WTC11 (cell line): ENCODE measurements around the gene TUNAR. TPM values are rescaled to one million over a fixed set of nuclear protein-coding genes. Genes with fewer than 3 reads are reported as not detected.

Experiments used
- ATAC-seq: fragments of 200-7000 bp; cut with Tn5 transposase; 2 replicates; pipeline ENCODE4 v1.10.0; 2021; ENCODE audit warnings: mild to moderate bottlenecking, moderate library complexity
- CTCF ChIA-PET: fragments of 300-600 bp; sonication (Branson Sonifier 250); formaldehyde crosslinking; loops from one replicate; lab custom pipeline; 2021; ENCODE audit warnings: antibody characterized with exemption; lab: Charles Lee
- POLR2A ChIA-PET: fragments of 350-600 bp; sonication (Branson Sonifier 250); formaldehyde crosslinking; loops from one replicate; lab custom pipeline; 2021; ENCODE audit warnings: antibody characterized with exemption; lab: Charles Lee
- DNase-seq: peaks from one replicate; pipeline ENCODE4 v3.0.0; 2021; ENCODE audit warnings: low spot score
- H3K27ac Mint-ChIP-seq: 2 replicates; pipeline ENCODE4 v1.8.0; 2021; ENCODE audit warnings: mixed read lengths
- H3K27me3 Mint-ChIP-seq: 2 replicates; pipeline ENCODE4 v1.8.0; 2021; ENCODE audit warnings: low read depth, mild to moderate bottlenecking, moderate library complexity, mixed read lengths
- H3K36me3 Mint-ChIP-seq: 2 replicates; pipeline ENCODE4 v1.8.0; 2021; ENCODE audit warnings: mixed read lengths
- H3K4me1 Mint-ChIP-seq: 2 replicates; pipeline ENCODE4 v1.8.0; 2022; ENCODE audit warnings: mixed read lengths
- H3K4me3 Mint-ChIP-seq: 2 replicates; pipeline ENCODE4 v1.8.0; 2021; ENCODE audit warnings: mild to moderate bottlenecking, moderate library complexity, mixed read lengths
- H3K9me3 Mint-ChIP-seq: 2 replicates; pipeline ENCODE4 v1.8.0; 2021; ENCODE audit warnings: mixed read lengths
- E2F1 ChIP-seq: sonication (generic); formaldehyde crosslinking; IDR thresholded peaks from 2 replicates; pipeline ENCODE4 v1.8.0; 2022; ENCODE audit warnings: mild to moderate bottlenecking, missing genetic modification reagents
- EMX1 ChIP-seq: fragments of 250-450 bp; sonication (Bioruptor Pico); IDR thresholded peaks from 2 replicates; pipeline ENCODE4 v1.8.0; 2021; ENCODE audit warnings: mild to moderate bottlenecking
- ESRRA ChIP-seq: sonication (generic); formaldehyde crosslinking; IDR thresholded peaks from 2 replicates; pipeline ENCODE4 v1.8.1; 2022; ENCODE audit warnings: mild to moderate bottlenecking, missing genetic modification reagents, borderline replicate concordance
- FOXJ3 ChIP-seq: sonication (generic); formaldehyde crosslinking; IDR thresholded peaks from 2 replicates; pipeline ENCODE4 v1.9.0; 2021; ENCODE audit warnings: missing genetic modification reagents, mild to moderate bottlenecking, borderline replicate concordance
- FOXK1 ChIP-seq: sonication (generic); formaldehyde crosslinking; IDR thresholded peaks from 2 replicates; pipeline ENCODE4 v1.8.0; 2022; ENCODE audit warnings: mild to moderate bottlenecking, moderate library complexity, missing genetic modification reagents
- GRHL2 ChIP-seq: fragments of 250-450 bp; sonication (Bioruptor Pico); IDR thresholded peaks from 2 replicates; pipeline ENCODE4 v1.8.0; 2022; ENCODE audit warnings: mild to moderate bottlenecking, moderate library complexity; ENCODE audit not compliant: insufficient replicate concordance, severe bottlenecking
- MXD4 ChIP-seq: fragments of 250-450 bp; sonication (Bioruptor Pico); IDR thresholded peaks from 2 replicates; pipeline ENCODE4 v1.8.0; 2021; ENCODE audit warnings: mild to moderate bottlenecking, moderate library complexity, borderline replicate concordance
- NR1H2 ChIP-seq: sonication (generic); formaldehyde crosslinking; IDR thresholded peaks from 2 replicates; pipeline ENCODE4 v1.9.0; 2021; ENCODE audit warnings: mild to moderate bottlenecking, moderate library complexity, missing genetic modification reagents
- PRRX2 ChIP-seq: fragments of 250-450 bp; sonication (Bioruptor Pico); IDR thresholded peaks from 2 replicates; pipeline ENCODE4 v1.8.0; 2021; ENCODE audit warnings: mild to moderate bottlenecking
- SP1 ChIP-seq: sonication (generic); formaldehyde crosslinking; conservative IDR thresholded peaks from 2 replicates; pipeline ENCODE4 v1.8.1; 2022; ENCODE audit warnings: missing genetic modification reagents
- TCF7 ChIP-seq: sonication (generic); formaldehyde crosslinking; IDR thresholded peaks from 2 replicates; pipeline ENCODE4 v1.8.0; 2022; ENCODE audit warnings: mild to moderate bottlenecking, low read depth, missing genetic modification reagents, moderate library complexity
- ZBTB21 ChIP-seq: sonication (generic); formaldehyde crosslinking; IDR thresholded peaks from 2 replicates; pipeline ENCODE4 v1.8.1; 2023; ENCODE audit warnings: mild to moderate bottlenecking, missing genetic modification reagents, borderline replicate concordance
- ZNF121 ChIP-seq: sonication (generic); formaldehyde crosslinking; IDR thresholded peaks from 2 replicates; pipeline ENCODE4 v1.8.0; 2023; ENCODE audit warnings: missing genetic modification reagents
- ZNF219 ChIP-seq: sonication (generic); formaldehyde crosslinking; IDR thresholded peaks from 2 replicates; pipeline ENCODE4 v1.8.0; 2023; ENCODE audit warnings: missing genetic modification reagents, mild to moderate bottlenecking, borderline replicate concordance
- ZNF232 ChIP-seq: sonication (generic); formaldehyde crosslinking; IDR thresholded peaks from 2 replicates; pipeline ENCODE4 v1.8.0; 2022; ENCODE audit warnings: mild to moderate bottlenecking, missing genetic modification reagents
- ZNF281 ChIP-seq: sonication (generic); formaldehyde crosslinking; IDR thresholded peaks from 2 replicates; pipeline ENCODE4 v1.8.0; 2023; ENCODE audit warnings: mild to moderate bottlenecking, missing genetic modification reagents
- ZNF416 ChIP-seq: fragments of 250-450 bp; sonication (Bioruptor Pico); IDR thresholded peaks from 2 replicates; pipeline ENCODE4 v1.9.0; 2021; ENCODE audit warnings: mild to moderate bottlenecking, inconsistent platforms
- ZSCAN18 ChIP-seq: fragments of 250-450 bp; sonication (Bioruptor Pico); IDR thresholded peaks from 2 replicates; pipeline ENCODE4 v2.1.2; 2022; ENCODE audit warnings: mild to moderate bottlenecking, moderate library complexity
- total RNA-seq: library from RNA; stranded (reverse); gene quantifications from 3 replicates; pipeline ENCODE4 v1.2.3, GENCODE V29; 2021
- TF ChIP-seq, protein P1 (sequence below): sonication (generic); formaldehyde crosslinking; IDR thresholded peaks from 2 replicates; pipeline ENCODE4 v1.8.1; 2022; ENCODE audit warnings: mild to moderate bottlenecking, missing genetic modification reagents, moderate library complexity, borderline replicate concordance
- TF ChIP-seq, protein P2 (sequence below): sonication (generic); formaldehyde crosslinking; IDR thresholded peaks from 2 replicates; pipeline ENCODE4 v1.8.0; 2022; ENCODE audit warnings: mild to moderate bottlenecking, missing genetic modification reagents
- TF ChIP-seq, protein P3 (sequence below): fragments of 250-450 bp; sonication (Bioruptor Pico); IDR thresholded peaks from 2 replicates; pipeline ENCODE4 v1.9.0; 2021; ENCODE audit warnings: moderate library complexity, mild to moderate bottlenecking, inconsistent platforms, borderline replicate concordance
- TF ChIP-seq, protein P4 (sequence below): fragments of 200-600 bp; IDR thresholded peaks from 2 replicates; pipeline ENCODE4 v1.8.0; 2022; ENCODE audit warnings: antibody characterized with exemption

Gene TUNAR
- total RNA-seq, 1 experiment from 2014 or later = 36.3 TPM

DNA sequence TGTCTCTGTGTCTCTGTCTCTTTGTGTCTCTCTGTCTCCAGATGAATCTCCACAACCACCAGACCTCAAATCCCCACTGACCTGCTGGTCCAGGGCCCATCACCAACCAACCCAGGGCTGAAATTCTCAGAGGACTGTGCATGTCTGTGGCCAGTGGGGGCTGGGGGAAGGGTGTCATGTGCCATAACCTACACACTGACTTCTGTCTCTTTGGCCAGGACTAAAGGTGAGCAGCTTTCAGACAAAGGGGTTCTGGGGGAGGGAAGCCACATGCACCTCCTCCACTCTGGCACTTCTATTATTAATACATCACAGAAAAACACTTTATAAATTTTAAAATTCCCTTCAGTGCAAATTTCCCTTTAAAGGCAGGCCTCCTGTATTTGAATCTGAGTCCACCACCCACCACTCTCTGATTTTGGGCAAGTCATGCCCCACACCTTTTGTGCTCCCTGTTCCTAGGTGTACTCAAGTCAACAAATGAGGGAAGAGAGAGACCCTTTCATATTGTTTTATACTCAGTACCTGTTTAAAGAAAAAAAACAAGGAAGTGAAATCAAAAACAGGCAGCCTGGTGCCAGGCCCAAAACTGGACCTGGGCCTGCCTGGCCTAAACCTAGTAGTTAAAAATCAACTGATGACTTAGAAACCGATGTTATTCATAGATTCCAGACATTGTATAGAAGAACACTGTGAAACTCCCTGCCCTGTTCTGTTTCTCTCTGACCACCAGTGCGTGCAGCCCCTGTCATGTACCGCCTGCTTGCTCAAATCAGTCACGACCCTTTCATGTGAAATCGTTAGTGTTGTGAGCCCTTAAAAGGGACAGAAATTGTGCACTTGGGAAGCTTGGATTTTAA is 80.2 kb downstream of the TUNAR start:
- ATAC-seq (no peak), DNase-seq (no peak)
- Mint-ChIP-seq H3K27ac (peak overlapping the region; percentile 98), H3K4me3 (no peak overlapping the region), H3K4me1 (peaks cover 74% of the 10 kb centered on the region), H3K9me3 (peaks cover 23% of the 10 kb centered on the region), H3K36me3 (peaks cover 16% of the 10 kb centered on the region), H3K27me3 (peaks cover 3% of the 10 kb centered on the region)
- ChIA-PET POLR2A (no interaction called here), CTCF (interaction anchor here (1.6 kb wide), 1 partner anchor 9 kb away, joined by 5 read pairs; no protein-coding TSS in a partner anchor)
- no peak for TF ChIP-seq EMX1 (CRISPR knock-in tag)
- no peak for TF ChIP-seq TCF7 (CRISPR knock-in tag)
- no peak for TF ChIP-seq NR1H2
- TF ChIP-seq, protein P1, sequence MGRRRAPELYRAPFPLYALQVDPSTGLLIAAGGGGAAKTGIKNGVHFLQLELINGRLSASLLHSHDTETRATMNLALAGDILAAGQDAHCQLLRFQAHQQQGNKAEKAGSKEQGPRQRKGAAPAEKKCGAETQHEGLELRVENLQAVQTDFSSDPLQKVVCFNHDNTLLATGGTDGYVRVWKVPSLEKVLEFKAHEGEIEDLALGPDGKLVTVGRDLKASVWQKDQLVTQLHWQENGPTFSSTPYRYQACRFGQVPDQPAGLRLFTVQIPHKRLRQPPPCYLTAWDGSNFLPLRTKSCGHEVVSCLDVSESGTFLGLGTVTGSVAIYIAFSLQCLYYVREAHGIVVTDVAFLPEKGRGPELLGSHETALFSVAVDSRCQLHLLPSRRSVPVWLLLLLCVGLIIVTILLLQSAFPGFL (CRISPR knock-in tag) = no peak
- no peak for TF ChIP-seq ZNF281 (CRISPR knock-in tag)

GRCh38 chr14:95958105-95958504 is 81.5 kb downstream of the TUNAR start:
- CTCF ChIA-PET = interaction anchor here (1.5 kb wide), 1 partner anchor 32 kb away, joined by 3 read pairs; no protein-coding TSS in a partner anchor
- Mint-ChIP-seq H3K27ac (peak overlapping the region; percentile 98), H3K4me1 (peaks cover 69% of the 10 kb centered on the region), H3K27me3 (peaks cover 3% of the 10 kb centered on the region), H3K36me3 (peaks cover 16% of the 10 kb centered on the region), H3K4me3 (no peak overlapping the region), H3K9me3 (peaks cover 23% of the 10 kb centered on the region)
- TF ChIP-seq, protein P2, sequence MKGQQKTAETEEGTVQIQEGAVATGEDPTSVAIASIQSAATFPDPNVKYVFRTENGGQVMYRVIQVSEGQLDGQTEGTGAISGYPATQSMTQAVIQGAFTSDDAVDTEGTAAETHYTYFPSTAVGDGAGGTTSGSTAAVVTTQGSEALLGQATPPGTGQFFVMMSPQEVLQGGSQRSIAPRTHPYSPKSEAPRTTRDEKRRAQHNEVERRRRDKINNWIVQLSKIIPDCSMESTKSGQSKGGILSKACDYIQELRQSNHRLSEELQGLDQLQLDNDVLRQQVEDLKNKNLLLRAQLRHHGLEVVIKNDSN (CRISPR knock-in tag) = no peak
- TF ChIP-seq, protein P3, sequence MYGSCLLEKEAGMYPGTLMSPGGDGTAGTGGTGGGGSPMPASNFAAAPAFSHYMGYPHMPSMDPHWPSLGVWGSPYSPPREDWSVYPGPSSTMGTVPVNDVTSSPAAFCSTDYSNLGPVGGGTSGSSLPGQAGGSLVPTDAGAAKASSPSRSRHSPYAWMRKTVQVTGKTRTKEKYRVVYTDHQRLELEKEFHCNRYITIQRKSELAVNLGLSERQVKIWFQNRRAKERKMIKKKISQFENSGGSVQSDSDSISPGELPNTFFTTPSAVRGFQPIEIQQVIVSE = no peak
- TF ChIP-seq FOXJ3 (CRISPR knock-in tag) (no peak), ZNF219 (no peak), ZNF121 (no peak), FOXK1 (no peak), ZNF416 (CRISPR knock-in tag) (no peak), ZBTB21 (no peak), EMX1 (CRISPR knock-in tag) (no peak), PRRX2 (CRISPR knock-in tag) (no peak), ESRRA (CRISPR knock-in tag) (no peak), ZNF232 (CRISPR knock-in tag) (no peak), E2F1 (no peak), MXD4 (CRISPR knock-in tag) (no peak), TCF7 (CRISPR knock-in tag) (no peak), ZSCAN18 (CRISPR knock-in tag) (no peak), SP1 (CRISPR knock-in tag) (no peak), GRHL2 (CRISPR knock-in tag) (no peak)
- TF ChIP-seq, protein P4, sequence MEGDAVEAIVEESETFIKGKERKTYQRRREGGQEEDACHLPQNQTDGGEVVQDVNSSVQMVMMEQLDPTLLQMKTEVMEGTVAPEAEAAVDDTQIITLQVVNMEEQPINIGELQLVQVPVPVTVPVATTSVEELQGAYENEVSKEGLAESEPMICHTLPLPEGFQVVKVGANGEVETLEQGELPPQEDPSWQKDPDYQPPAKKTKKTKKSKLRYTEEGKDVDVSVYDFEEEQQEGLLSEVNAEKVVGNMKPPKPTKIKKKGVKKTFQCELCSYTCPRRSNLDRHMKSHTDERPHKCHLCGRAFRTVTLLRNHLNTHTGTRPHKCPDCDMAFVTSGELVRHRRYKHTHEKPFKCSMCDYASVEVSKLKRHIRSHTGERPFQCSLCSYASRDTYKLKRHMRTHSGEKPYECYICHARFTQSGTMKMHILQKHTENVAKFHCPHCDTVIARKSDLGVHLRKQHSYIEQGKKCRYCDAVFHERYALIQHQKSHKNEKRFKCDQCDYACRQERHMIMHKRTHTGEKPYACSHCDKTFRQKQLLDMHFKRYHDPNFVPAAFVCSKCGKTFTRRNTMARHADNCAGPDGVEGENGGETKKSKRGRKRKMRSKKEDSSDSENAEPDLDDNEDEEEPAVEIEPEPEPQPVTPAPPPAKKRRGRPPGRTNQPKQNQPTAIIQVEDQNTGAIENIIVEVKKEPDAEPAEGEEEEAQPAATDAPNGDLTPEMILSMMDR = no peak
- DNase-seq (no peak), ATAC-seq (peak; percentile 56)
- POLR2A ChIA-PET = no interaction called here
